NCI-H524 (cell line): Measurements from ENCODE around the gene METTL15.
"Not testable (repeated sequence)": the region's sequence is repeated elsewhere in the genome, so short reads cannot be mapped to it uniquely, and the experiment has no call there.

Experiments
- DNase-seq, 2 experiments: peaks; one replicate each; lab custom pipeline; 2025; lab: John Stamatoyannopoulos, UW

Gene METTL15

GRCh38 chr11:28209906-28210305, 101.7 kb downstream of the METTL15 start:
- no peak for DNase-seq

- not testable (repeated sequence) for DNase-seq
These were observed 113.9 kb downstream of the METTL15 start for GRCh38 chr11:28222063-28222462.

- DNase-seq: no peak
These were observed 115.4 kb downstream of the METTL15 start for GRCh38 chr11:28223577-28223976.

- no peak for DNase-seq
These were observed 115.8 kb downstream of the METTL15 start for GRCh38 chr11:28223994-28224393.

- DNase-seq: no peak
These were observed 119.3 kb downstream of the METTL15 start for GRCh38 chr11:28227460-28227859.

- no peak for DNase-seq
These were observed 120.2 kb downstream of the METTL15 start for GRCh38 chr11:28228196-28228895.

- no peak for DNase-seq
These were observed 123.3 kb downstream of the METTL15 start for GRCh38 chr11:28231475-28231874.

GRCh38 chr11:28232649-28233048, 124.5 kb downstream of the METTL15 start:
- DNase-seq: no peak

GRCh38 chr11:28241760-28242159, 133.6 kb downstream of the METTL15 start:
- no peak for DNase-seq

- DNase-seq: no peak
These were observed 134.4 kb downstream of the METTL15 start for GRCh38 chr11:28242596-28242995.

GRCh38 chr11:28243061-28243460, 134.9 kb downstream of the METTL15 start:
- DNase-seq: no peak

GRCh38 chr11:28243581-28243980, 135.4 kb downstream of the METTL15 start:
- DNase-seq: no peak

GRCh38 chr11:28245131-28245530, 136.9 kb downstream of the METTL15 start:
- no peak for DNase-seq

- DNase-seq: no peak
These were observed 142.0 kb downstream of the METTL15 start for GRCh38 chr11:28250192-28250591.

- no peak for DNase-seq
These were observed 143.1 kb downstream of the METTL15 start for GRCh38 chr11:28251257-28251656.

GRCh38 chr11:28257761-28258160, 149.6 kb downstream of the METTL15 start:
- no peak for DNase-seq

GRCh38 chr11:28259177-28259843, 151.1 kb downstream of the METTL15 start:
- no peak for DNase-seq

GRCh38 chr11:28268925-28269324, 160.7 kb downstream of the METTL15 start:
- no peak for DNase-seq

GRCh38 chr11:28269586-28269985, 161.4 kb downstream of the METTL15 start:
- no peak for DNase-seq

- DNase-seq: not testable (repeated sequence)
These were observed 164.1 kb downstream of the METTL15 start for GRCh38 chr11:28272247-28272646.

- DNase-seq: no peak
These were observed 166.0 kb downstream of the METTL15 start for GRCh38 chr11:28274216-28274615.

GRCh38 chr11:28284196-28284595, 176.0 kb downstream of the METTL15 start:
- no peak for DNase-seq

GRCh38 chr11:28289444-28289843, 181.3 kb downstream of the METTL15 start:
- DNase-seq: no peak

GRCh38 chr11:28290995-28291394, 182.8 kb downstream of the METTL15 start:
- not testable (repeated sequence) for DNase-seq
